ENCODE data around the gene ZNF746. TPM values are rescaled to one million over a fixed set of nuclear protein-coding genes. Genes with fewer than 3 reads are reported as not detected.

Gene ZNF746
- total and polyA plus RNA-seq, 2 of the 13 experiments (the other 11 are each of a cell fraction or from before 2014, with no cell fraction given): 3.8 to 8.1 TPM

GRCh38 chr7:149460493-149461277, 36.9 kb downstream of the ZNF746 start, which contains the start of gene ZNF777 (continued):
- TF ChIP-seq ZNF142 (CRISPR knock-in tag; IDR thresholded peaks at IDR 0.05): no peak
- TF ChIP-seq MEIS1 (CRISPR knock-in tag; IDR thresholded peaks at IDR 0.05; ENCODE audit: borderline replicate concordance): 0 out of 2 replicates have a peak, but pooled peaks have one; percentile 41
- no peak for TF ChIP-seq ZNF24 (IDR thresholded peaks at IDR 0.05)
- TF ChIP-seq ZBTB2 (CRISPR knock-in tag; IDR thresholded peaks at IDR 0.05; ENCODE audit: low read depth): no peak
- no peak for TF ChIP-seq ZNF660 (CRISPR knock-in tag; IDR thresholded peaks at IDR 0.05; ENCODE audit: borderline replicate concordance, low read depth)
- no peak for TF ChIP-seq ZNF296 (CRISPR knock-in tag; conservative IDR thresholded peaks at IDR 0.05)
- TF ChIP-seq SUZ12 (IDR thresholded peaks at IDR 0.05; ENCODE audit: low read depth, low read length): no peak
- no peak for TF ChIP-seq ZNF335 (CRISPR knock-in tag; IDR thresholded peaks at IDR 0.05)
- TF ChIP-seq ZNF710 (CRISPR knock-in tag; IDR thresholded peaks at IDR 0.05; ENCODE audit: borderline replicate concordance): no peak
- no peak for TF ChIP-seq STAT5B (CRISPR knock-in tag; IDR thresholded peaks at IDR 0.05)
- no peak for TF ChIP-seq ZNF275 (CRISPR knock-in tag; IDR thresholded peaks at IDR 0.05; ENCODE audit: borderline replicate concordance)
- TF ChIP-seq ZBED4 (CRISPR knock-in tag; IDR thresholded peaks at IDR 0.05; ENCODE audit: borderline replicate concordance): no peak
- no peak for TF ChIP-seq ZKSCAN5 (CRISPR knock-in tag; IDR thresholded peaks at IDR 0.05)
- no peak for TF ChIP-seq DNMT3B (CRISPR knock-in tag; conservative IDR thresholded peaks at IDR 0.05)
